Esophagus squamous epithelium (tissue), 5 donors: ENCODE data around the gene S100PBP. TPM values are rescaled to one million over a fixed set of nuclear protein-coding genes. Genes with fewer than 3 reads are reported as not detected.

ENCODE experiments used
- DNase-seq: peaks from one replicate; lab custom pipeline; 2025; lab: John Stamatoyannopoulos, UW
- H3K27ac ChIP-seq, 4 donors: fragments of 200-600 bp; sonication (generic); one replicate each; pipeline ENCODE4 v1.5.1; 2016 to 2019; ENCODE audit warnings: mild to moderate bottlenecking in 1 of 4
- H3K27me3 ChIP-seq, 4 donors: fragments of 200-600 bp; sonication (generic); 1 replicate in 3 of 4; 2 replicates in 1 of 4; pipeline versions ENCODE4 v1.5.1 to v1.6.0; 2017 to 2021; ENCODE audit warnings: antibody characterized with exemption in 1 of 4
- H3K36me3 ChIP-seq, 3 donors: fragments of 200-600 bp; sonication (generic); one replicate each; pipeline ENCODE4 v1.5.1; 2016 to 2019
- H3K4me1 ChIP-seq, 3 donors: fragments of 200-600 bp; sonication (generic); one replicate each; pipeline ENCODE4 v1.5.1; 2017 to 2019
- H3K4me3 ChIP-seq, 4 donors: fragments of 200-600 bp; sonication (generic); 1 replicate in 3 of 4; 2 replicates in 1 of 4; pipeline ENCODE4 v1.5.1; 2016 to 2019; ENCODE audit warnings: mild to moderate bottlenecking in 2 of 4, moderate library complexity in 1 of 4
- H3K9me3 ChIP-seq, 3 donors: fragments of 200-600 bp; sonication (generic); one replicate each; pipeline ENCODE4 v1.5.1; 2016 to 2019
- POLR2A ChIP-seq, 4 donors: fragments of 450-650 bp; IDR thresholded peaks; one replicate each; pipeline ENCODE4 v1.6.1; 2017; ENCODE audit warnings: antibody characterized with exemption in 4 of 4, mild to moderate bottlenecking in 4 of 4, moderate library complexity in 3 of 4
- WGBS, 2 donors: methylation state at CpG; one replicate each; pipeline ENCODE4 v1.1.5; 2018; 5-methylcytosine and 5-hydroxymethylcytosine counted together
- intact Hi-C: fragments of 100-400 bp; cut with DNase I; formaldehyde crosslinking; loops from one replicate; pipeline ENCODE4 v1.15.0; 2022
- total RNA-seq, 4 donors: library from RNA; depleted of rRNA; stranded (reverse); fragments of >200 nt; gene quantifications; one replicate each; pipeline ENCODE4 v1.1.0, GENCODE V29; 2016
- TF ChIP-seq, protein P1 (sequence below), 6 experiments: fragments of 450-650 bp in 4 of 6; fragments of 200-600 bp in 2 of 6; sonication (generic) in 2 of 6; IDR thresholded peaks; one replicate each; pipeline ENCODE4 v1.5.1; 2016 to 2019; ENCODE audit warnings: antibody characterized with exemption in 6 of 6, mild to moderate bottlenecking in 4 of 6, moderate library complexity in 4 of 6
- donor health status: DM: yes; HTN: yes; CAD: no.

S100PBP gene
- total RNA-seq, 4 donors from 2014 or later = 6.5 to 20.0 (median 11.9) TPM

- Histone ChIP-seq H3K9me3 (no peaks in the 10 kb centered on the region), H3K4me1 (peaks cover 8 to 30% (median 21%) of the 10 kb centered on the region in 3 donors), H3K4me3 (no peak overlapping the region), H3K36me3 (peaks cover 0 to 52% (median 6%) of the 10 kb centered on the region in 3 donors), H3K27me3 (no peaks in the 10 kb centered on the region), H3K27ac (no peak overlapping the region)
- TF ChIP-seq, protein P1, sequence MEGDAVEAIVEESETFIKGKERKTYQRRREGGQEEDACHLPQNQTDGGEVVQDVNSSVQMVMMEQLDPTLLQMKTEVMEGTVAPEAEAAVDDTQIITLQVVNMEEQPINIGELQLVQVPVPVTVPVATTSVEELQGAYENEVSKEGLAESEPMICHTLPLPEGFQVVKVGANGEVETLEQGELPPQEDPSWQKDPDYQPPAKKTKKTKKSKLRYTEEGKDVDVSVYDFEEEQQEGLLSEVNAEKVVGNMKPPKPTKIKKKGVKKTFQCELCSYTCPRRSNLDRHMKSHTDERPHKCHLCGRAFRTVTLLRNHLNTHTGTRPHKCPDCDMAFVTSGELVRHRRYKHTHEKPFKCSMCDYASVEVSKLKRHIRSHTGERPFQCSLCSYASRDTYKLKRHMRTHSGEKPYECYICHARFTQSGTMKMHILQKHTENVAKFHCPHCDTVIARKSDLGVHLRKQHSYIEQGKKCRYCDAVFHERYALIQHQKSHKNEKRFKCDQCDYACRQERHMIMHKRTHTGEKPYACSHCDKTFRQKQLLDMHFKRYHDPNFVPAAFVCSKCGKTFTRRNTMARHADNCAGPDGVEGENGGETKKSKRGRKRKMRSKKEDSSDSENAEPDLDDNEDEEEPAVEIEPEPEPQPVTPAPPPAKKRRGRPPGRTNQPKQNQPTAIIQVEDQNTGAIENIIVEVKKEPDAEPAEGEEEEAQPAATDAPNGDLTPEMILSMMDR (IDR thresholded peaks at IDR 0.05) = no peak
- no peak for TF ChIP-seq POLR2A (IDR thresholded peaks at IDR 0.05)
- intact Hi-C loops = no loop called here
- 69 to 94% methylated on average over 1 to 3 of the region's 3 CpGs for WGBS, 2 donors
- no peak for DNase-seq
Observed at GRCh38 chr1:32811917-32812316, 5.5 kb upstream of the S100PBP start.

GRCh38 chr1:32813941-32814739 lies 3.3 kb upstream of the S100PBP start:
- TF ChIP-seq, protein P1 (IDR thresholded peaks at IDR 0.05) = no peak
- TF ChIP-seq POLR2A (IDR thresholded peaks at IDR 0.05) = no peak

DNA sequence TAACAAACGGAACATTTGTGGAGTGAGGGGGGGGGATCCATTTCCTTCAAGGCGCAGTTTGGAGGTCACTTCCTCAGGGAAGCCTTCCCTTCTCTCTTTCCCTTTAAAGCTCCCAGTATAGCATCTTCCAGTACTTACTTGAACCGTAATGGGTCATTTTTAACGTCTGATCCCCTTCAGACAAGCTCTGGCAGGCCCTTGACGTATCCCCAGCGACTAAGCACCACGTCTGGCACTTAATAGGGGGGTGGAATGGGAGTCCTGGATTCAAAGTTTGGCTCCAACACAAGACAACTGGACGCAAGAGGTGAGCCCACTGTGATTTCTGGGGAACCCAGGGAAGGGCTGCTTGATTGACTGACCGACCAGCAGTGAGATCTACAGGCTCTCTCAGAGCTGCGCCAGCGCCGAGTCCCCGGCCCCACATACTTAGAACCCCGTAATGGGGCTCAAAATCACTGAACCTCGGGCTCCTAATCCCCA lies 736 bp upstream of the S100PBP start:
- intact Hi-C loops = no loop called here
- Histone ChIP-seq H3K9me3 (no peaks in the 10 kb centered on the region), H3K4me1 (peaks cover 8 to 53% (median 28%) of the 10 kb centered on the region in 3 donors), H3K27me3 (no peaks in the 10 kb centered on the region), H3K27ac (peak overlapping the region; percentile 91 to 99 (median 98)), H3K36me3 (peaks cover 0 to 4% (median 0%) of the 10 kb centered on the region in 3 donors), H3K4me3 (peak overlapping the region; percentile 81 to 99 (median 98))
- DNase-seq = no peak
- WGBS, 2 donors = 0% methylated on average over 7 to 12 of the region's 15 CpGs
- TF ChIP-seq POLR2A (IDR thresholded peaks at IDR 0.05) = no peak
- TF ChIP-seq, protein P1 (IDR thresholded peaks at IDR 0.05) = no peak

More at GRCh38 chr1:32813941-32814739, 3.3 kb upstream of the S100PBP start:
- Histone ChIP-seq H3K4me1 (peaks cover 8 to 41% (median 28%) of the 10 kb centered on the region in 3 donors), H3K9me3 (no peaks in the 10 kb centered on the region), H3K36me3 (peaks cover 0 to 30% (median 6%) of the 10 kb centered on the region in 3 donors), H3K27me3 (no peaks in the 10 kb centered on the region), H3K4me3 (no peak overlapping the region), H3K27ac (no peak overlapping the region)
- WGBS, 2 donors = 71 to 73% methylated on average over 11 of the region's 11 CpGs
- DNase-seq = no peak
- intact Hi-C loops = no loop called here

DNA sequence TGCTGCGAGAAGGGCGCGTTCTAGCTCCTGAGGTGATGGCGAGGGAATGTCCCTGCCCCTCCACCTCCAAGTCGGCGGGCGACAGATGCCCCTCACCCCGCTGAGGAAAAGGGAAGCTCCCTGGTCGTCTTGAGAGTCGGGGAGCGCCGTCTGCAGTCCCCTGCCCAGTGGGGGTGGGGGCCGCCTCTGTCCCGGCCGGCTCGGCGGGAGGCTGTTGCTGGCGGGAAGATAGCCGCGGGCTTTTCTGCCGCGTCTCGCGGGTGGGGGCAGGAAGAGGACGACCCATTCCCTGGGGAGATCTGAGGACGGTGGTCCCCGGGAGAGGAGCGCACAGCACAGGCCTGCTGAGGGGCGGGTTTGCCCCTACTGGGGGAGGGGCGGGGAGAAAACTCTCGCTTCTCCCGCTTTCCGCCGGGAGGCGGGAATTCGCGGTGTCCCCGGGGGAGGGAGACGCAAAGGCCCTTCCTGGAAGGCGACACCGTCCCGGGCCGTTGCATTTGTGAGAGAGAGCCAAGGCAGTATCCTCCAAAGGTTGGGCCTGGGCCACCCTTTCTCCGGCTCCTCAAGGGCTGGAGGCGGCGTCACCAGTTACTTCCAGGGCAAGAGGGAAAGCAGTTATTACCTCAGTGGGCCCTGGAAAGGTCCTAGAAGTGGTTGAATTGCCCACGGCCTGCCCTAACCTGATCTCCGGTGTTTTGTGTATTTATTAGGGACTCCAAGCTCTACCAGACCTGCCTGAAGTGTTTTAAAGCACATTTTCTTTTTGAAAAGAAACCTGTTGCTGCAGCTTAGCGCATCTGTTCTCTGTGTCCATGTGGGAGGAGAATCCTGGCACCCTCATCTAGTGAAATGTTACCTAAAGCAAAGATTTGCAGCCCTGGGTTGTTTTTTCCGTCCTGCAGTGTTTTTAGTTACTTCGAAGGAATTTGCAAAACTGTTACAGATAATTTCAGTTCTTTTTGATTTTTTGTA lies 648 bp downstream of the S100PBP start:
- no peaks in the 10 kb centered on the region for H3K36me3 ChIP-seq
- peak overlapping the region; percentile 81 to 99 (median 98) for H3K4me3 ChIP-seq
- H3K27ac ChIP-seq = peak overlapping the region; percentile 91 to 99 (median 98)
- no peaks in the 10 kb centered on the region for H3K9me3 ChIP-seq
- WGBS, 2 donors = 2 to 4% methylated on average over 5 to 14 of the region's 51 CpGs
- H3K4me1 ChIP-seq = peaks cover 8 to 53% (median 28%) of the 10 kb centered on the region in 3 donors
- no peaks in the 10 kb centered on the region for H3K27me3 ChIP-seq
- DNase-seq = peak; percentile 51
- peak in 1 of 4 donors; percentile 6 for TF ChIP-seq POLR2A (IDR thresholded peaks at IDR 0.05)
- TF ChIP-seq, protein P1 (IDR thresholded peaks at IDR 0.05) = no peak
- intact Hi-C loops = no loop called here
